HG03565 (cell line): ENCODE measurements around the gene GABRE.

Source experiments
- ATAC-seq: cut with Tn5 transposase; IDR thresholded peaks from one replicate; pipeline ENCODE4 v1.9.1; 2021; ENCODE audit warnings: mild to moderate bottlenecking, moderate library complexity; ENCODE audit not compliant: unreplicated experiment

The GABRE gene, protein sequence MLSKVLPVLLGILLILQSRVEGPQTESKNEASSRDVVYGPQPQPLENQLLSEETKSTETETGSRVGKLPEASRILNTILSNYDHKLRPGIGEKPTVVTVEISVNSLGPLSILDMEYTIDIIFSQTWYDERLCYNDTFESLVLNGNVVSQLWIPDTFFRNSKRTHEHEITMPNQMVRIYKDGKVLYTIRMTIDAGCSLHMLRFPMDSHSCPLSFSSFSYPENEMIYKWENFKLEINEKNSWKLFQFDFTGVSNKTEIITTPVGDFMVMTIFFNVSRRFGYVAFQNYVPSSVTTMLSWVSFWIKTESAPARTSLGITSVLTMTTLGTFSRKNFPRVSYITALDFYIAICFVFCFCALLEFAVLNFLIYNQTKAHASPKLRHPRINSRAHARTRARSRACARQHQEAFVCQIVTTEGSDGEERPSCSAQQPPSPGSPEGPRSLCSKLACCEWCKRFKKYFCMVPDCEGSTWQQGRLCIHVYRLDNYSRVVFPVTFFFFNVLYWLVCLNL

DNA sequence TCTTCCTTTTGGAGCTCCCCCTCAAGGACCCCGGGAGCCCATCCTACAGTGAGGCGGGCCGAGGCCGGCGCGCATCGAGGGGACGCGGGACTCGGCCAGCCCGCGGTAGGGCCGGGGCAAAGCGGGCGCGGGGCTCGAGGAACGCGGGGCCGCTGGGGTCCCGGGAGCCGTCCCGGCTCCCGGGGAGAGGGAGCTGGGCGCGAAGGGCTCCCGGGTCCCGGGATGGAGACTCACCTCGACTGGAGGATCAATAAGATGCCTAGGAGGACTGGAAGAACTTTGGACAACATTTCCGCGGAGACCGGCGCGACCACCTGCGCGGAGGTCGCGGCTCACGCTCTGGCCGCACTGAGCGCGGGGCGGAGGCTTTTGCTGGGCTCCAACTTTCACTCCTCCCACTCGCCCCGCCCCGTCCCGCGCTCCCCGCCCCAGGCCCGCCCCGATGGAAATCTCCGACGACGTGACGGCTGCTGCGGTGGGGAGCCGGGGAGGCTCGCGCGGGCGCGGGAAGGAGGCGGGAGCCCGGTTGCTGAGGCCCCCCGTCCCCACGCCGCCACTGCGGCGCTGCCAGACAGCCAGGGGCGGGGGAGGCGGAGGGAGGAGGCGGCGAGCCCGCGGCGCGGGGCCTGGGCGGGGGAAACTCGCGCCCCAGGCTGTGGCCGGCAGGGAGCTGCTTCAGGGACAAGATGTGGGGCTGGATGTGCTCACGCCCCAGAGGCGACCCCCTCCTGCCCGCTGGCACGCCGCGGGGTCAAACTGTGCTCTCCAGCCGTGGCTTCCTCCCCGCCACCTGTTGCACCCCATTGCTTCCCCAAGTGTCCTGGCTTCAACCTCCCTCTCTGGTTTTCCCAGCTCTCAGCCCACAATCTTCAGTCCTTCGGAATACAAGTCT lies at the start of gene GABRE:
Gene GABRE, minus strand, starts transcription at position 341 of the 892 bp plus-strand sequence. Its CDS starts 51 bp downstream, at position 290.
- ATAC-seq: no peak

DNA sequence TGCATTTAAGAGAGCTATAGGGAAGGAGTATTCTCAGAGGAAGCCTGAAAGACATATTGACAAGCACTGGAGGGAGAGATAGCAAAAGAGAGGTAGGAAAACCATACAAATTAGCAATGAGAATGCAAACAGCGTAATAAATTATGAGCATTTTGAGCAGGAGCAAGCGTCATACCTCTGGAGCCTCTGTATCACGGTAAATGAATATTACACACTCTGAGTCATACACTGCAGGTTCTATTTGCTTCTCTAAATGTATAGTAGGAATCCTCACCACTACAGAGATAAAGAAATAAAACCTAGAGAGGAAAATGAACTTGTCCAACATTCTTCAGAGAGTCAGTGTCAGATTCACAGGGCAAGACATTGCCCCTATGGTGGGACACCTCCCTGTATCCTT lies 46.4 kb upstream of the GABRE start:
- no peak for ATAC-seq

DNA sequence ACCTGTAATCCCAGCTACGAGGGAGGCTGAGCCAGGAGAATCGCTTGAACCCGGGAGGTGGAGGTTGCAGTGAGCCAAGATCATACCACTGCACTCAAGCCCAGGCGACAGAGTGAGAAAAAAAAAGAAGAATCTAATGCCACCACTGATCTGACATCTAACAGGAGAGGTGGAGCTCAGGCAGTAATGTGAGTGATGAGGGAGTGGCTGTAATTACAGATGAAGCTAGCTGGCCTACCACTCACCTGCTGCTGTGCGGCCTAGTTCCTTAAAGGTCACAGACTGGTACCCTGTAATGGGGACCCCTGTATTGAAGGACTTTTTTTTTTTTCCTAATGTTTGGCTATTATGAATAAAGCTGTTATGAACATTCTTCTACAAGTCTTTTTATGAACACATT lies 25.3 kb upstream of the GABRE start:
- ATAC-seq: no peak

DNA sequence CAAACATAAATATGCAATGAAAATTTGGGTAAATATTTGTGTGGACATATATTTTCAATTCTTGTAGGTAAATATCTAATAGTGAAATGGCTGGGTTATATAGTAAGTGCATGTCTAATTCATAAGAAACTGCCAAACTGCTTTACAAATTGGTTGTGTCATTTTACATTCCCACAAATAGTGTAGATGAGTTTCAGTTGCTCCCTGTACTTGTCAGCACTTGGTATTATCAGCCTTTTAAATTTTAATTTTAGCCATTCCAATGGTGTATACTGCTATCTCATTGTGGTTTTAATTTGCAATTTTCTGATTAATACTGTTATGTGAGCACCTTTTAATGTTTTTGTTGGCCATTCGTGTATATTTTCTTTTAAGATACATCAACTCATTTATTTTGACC lies 23.1 kb upstream of the GABRE start:
- no peak for ATAC-seq

DNA sequence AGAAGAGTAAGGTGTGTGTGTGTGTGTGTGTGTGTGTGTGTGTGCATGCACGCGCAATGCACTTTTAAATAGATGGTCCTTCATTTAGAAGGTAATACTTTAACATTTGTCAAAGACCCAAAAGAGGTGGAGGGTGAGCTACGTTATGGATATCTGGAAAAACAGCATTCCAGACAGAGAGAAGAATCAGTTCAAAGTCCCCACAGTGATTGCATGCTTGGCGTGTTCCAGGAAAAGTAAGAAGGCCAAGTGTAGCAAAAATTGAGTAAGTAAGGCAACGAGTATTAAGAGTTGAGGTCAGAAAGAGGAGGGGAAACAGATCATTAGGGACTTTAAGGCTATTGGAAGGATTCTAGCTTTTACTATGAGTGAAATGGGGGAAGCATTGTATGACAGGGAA lies 21.9 kb upstream of the GABRE start:
- no peak for ATAC-seq

DNA sequence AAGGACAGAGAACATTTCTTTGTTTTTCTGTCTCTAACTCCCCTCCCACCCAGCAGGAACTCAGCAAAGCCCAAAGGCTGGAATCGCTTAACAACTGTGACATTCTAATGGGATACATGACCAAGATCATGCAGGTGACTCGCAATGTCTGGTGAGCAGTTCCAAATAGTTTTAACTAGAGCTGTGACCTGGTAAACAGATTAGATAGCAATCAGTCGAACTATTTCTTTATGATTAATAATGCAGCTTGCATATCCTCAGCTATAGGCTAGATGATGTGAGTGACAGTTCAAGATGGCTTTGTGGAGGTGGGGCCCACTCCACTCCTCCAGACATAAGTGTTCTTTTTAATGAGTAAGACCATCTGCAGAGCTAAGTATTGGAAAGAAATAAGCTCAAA lies 20.0 kb upstream of the GABRE start:
- no peak for ATAC-seq

DNA sequence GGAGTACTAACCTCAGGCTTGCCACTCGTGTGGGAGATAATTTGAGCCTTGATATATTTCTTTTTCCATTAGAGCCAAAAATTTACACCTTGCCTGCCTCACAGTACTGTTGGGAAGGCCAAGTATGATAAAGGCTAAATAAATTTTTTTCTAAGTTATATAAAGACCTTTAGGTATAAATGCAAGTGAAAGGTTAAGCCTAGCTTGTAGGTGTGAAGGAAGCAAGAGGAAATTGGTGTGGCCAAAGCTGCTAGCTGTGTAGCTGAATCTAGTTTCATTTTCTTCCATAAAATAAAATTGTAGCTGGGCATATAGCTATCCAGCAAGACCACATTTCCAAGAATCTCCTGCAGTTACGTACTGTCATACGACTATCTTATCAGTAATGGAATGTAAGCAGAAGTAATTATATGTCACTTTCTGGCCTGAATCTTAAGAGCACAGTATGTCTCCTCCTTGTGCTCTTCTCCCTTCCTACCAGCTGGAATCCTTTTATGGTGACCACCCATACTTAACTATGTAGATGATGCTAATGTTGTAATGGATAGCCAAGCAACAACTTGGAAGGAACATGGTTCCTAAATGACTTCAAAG lies 14.3 kb upstream of the GABRE start:
- ATAC-seq: no peak

DNA sequence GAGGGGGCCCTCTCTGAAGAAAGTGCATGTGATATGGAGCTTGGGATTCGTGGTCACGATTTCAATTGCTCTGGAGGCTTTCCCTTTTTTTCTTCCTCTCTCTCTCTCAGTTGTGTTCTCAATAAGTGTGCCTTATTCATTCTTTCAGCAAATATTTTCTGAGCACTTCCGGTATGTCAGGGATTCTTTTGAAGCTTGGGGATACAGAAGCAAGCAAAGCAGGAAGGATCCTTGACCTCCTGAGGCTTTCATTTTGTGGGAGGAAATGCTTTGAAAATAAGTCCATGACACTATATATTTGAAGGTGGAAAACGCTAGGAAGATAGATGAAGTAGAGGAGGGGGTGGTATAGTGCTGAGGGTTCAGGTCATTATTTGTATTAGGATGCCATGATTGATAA lies 12.6 kb upstream of the GABRE start:
- ATAC-seq: no peak

DNA sequence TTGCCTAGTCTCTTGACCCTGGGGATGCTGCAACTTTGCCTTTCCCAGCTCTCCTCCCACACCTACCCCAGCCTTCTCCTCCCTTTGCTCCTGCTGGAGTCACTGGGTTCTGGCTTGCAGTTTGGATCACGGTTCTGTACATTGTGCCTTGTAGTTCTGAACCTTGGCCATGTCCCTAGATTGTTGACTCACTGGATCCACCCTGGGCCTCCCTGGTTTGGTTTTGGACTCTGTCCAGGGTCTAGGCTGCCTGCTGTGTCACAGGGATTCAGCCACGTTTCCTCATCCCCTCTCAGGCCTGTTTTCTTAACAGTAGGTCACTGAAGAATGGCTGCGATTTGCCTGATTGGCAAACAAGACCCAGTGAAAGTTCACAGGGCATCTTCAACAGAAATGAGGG lies 11.5 kb upstream of the GABRE start:
- ATAC-seq: no peak

DNA sequence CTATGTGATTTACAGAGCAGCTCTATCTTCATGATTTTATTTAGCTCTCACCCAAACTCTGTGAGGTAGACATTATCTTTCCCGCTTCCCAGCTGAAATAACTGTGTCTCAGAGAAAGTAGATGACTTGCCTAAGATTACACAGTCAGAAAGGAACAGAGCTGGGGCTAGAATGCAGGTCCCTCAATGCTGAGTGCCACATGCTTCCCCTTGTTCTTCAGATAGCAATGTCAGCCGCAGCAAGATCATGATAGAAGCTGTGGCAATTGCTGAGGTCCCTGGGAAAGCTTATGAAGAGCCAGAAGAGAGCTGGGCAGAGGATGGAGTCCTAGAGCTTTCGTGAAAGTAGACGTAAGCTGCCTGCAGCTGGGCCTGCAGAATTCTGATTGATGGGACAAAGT lies 11.1 kb upstream of the GABRE start:
- no peak for ATAC-seq

DNA sequence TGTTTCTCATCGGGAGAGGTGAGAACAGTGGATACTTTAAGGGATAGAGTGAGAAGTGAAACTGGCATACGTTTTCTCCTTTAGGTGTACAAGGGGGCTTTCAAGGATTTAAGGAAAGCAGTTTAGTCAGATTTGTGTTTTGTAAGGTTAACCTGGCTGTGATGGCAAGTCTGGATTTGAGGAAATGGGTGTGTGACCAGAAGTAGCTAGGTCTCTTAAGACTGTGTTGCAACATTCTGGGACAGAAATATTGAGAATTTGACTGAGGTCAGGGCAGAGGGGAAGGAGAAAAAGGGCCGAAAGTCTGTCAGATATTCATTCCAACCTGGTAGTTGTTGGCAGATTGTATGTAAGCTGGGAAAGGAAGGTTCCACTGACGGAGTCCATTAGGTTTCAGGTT lies 10.4 kb upstream of the GABRE start:
- ATAC-seq: no peak

DNA sequence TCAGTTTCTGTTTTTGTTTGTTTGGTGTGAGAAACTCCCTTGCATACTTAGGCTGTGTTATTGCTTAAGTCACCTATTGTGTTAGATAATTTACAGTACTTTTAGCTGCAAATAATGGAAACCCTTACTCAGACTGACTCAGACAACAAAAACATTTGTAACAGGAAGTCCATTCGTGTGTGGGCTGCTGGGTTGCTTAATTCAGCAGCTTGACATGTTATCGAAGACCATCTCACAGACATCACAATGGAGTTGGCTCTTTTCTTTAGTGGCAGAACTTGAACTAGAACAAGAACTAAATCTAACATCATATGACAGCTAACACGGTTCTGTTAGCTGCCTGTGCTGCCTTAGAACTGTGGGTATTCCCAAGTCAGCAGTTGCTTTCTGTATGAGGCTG lies 9.9 kb upstream of the GABRE start:
- ATAC-seq: no peak

DNA sequence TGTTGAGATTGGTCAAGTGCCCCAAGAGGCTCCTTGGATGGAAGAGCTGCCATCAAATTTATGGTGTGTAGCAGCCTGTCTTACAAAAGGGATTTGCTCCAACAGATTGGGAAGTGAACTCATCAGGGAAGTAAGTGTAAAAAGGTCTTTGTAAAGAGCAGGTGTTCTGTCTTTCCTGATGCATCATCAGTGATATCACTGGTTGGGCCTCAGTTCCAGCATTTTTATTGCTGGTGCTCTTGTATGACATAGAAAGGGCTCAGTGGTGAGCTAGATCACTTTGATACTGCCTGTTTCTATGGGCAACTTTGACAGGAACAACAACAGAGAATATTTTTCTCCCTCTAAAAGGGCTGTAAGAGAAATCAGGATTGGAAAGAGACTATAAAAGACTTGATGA lies 8.7 kb upstream of the GABRE start:
- no peak for ATAC-seq

DNA sequence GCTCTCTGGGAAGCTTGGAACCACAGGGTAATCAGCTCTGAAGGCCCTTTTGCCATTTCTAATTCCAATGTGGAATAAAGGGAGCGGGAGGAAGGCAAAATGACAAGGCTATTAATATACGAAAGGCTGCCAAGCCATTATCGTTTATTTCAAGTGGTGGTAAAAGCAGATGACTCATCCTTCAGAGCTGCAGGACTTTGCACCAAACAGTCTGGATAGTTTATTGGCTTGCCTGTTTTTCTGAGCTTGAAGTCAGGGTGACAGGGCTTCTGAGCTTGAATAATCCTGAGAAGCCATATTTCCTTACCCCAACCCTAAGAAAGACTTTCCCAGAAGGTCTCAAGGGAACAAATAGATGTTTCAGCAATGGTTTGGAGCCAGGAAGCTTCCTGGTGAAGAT lies 7.7 kb upstream of the GABRE start:
- ATAC-seq: no peak

DNA sequence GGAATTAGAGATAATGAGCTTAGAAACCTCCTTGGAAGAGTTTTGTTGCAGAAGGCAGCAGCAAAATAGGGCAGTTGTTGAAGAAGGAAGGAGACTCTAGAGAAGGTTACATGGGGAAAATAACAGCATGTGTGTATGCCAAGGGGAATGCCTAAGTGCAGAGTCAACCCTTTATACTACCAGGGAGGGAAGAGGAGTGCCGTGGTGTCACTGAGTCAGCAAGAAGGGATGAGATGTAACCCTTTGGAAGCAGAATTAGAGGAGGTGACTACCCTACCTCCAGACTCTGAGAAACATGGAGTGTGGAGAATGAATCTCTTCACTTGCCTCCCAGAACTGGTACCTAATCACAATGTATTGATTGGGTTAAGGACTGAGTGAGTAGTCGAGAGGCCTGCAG lies 6.7 kb upstream of the GABRE start:
- ATAC-seq: no peak

DNA sequence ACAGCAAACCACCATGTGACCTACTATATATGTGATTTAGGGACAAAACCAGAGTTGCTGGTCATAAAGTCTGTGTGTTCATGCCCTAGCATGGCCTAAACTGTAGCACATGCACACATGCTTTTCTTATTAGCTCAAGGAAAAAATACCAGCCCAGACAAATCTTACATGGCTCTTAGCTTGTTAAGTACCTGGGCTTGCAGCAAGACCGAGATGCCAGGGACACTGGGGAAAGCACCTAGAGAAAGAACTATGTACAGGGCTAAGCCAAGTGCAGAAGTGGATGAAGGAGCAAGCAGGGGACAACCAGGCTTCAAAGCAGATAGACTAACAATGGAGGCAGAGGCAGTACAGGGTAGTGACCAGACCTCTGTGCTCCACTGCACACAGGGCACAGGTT lies 3.4 kb upstream of the GABRE start:
- ATAC-seq: no peak

DNA sequence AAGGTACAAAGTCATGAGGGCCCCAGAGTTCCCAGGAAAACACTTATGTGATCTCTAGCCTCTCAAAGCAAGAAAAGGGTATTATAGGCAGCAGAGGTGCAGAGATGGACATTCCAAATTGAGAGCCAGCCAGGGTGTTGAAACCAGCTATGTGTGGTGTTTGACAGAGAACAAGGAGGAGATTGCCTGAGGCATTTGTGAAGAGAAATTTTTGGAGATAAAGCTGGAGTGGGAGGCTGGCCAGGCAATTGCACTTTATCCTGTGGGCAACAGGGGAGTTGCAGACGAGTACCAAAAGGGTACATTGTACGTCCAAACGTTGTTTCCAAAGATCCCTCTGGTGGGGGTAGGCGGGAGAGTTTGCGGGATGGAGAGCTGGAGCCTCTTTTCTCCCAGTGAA lies 2.5 kb upstream of the GABRE start:
- ATAC-seq: no peak

DNA sequence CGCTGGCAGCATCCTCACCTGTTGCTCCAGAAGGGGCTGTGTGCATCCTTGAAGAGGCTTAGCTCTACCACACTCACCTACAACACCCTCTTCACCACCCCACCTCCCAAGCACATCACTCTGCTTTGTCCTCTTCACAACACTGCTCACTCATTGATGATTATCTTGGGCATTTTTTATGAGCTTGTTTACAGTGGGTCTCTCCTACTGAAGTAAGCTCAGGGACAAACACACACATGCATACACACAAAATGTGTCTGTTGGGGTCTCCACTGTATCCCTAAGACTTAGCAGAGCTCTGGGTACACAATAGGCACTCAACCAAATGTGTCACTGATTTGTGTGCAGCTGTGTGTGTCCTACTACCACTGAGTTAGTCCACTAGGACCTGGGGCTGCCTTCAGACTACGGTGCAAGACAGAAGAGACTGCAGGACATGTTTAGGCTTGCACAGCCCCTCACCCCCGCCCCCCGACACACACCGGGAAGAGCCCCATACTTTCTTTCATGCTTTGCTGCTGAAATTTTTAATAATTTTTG lies 1.3 kb upstream of the GABRE start:
- ATAC-seq: no peak

DNA sequence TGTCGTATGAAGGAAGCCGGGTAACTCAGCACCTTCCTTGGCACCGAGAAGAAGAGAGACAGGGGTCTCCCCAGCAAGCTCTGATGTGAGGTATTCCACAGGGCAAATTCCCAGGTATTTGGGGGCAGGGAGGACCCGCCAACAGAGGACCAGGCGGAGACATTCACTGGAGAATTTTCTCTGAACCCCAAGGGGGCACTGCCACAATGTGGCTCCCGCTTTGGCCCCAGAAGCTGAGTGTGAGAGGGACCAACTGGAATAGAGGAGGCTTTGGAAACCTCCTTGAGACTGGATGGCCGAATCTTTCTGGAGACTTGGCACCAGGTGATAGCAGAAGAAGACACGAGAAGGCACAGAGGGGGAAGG lies 735 bp upstream of the GABRE start:
- ATAC-seq: no peak

DNA sequence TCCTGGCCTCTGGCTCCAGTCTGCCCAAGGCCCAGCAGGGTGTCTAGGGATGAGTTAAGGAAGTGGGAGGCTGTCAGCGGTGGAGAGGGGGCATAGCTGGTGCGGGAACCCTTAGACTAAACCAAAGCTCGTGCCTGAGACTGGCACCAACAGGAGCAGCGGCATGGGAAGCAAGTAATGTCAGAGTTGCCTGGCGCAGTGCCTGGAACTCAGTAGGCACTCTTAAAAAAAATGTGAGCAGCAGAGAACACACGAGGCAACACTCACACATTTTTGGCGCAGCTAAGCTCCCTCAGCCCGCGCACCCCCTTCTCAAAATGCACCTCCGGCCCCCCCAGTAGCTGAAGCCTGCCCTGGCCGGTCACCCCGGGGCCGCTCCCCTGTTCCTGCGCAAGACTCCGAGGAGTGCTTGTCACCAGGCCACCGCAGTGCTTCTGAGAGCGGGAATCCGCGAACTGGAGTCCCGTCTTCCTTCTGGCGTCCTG lies 583 bp downstream of the GABRE start:
- no peak for ATAC-seq

DNA sequence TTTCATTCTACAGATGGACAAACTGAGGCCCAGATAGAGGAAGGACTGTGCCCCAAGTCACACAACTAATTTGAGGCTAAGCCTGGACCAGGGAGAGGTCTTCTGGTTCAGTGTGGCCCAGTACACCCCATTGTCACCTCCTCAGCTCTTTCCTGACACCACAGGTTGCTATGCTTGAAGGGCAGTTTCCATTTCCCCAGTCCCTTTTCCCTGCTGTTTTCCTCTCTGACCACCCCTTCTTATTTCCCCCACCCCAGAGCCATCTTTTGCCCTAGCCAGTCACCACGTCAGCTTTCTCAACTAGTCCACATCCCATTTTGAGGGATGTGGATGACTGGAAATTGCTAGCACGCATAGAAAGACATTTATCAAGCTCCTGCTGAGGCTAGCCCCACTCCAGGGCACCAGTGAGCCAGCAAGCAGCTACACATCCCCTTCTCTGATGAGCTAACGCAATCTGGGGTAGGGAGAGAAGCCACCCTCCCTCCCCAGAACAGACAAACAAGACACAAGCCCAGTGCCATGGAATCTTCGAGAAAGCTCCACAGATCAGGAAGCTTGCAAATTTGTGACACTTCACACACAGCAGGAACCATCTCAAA lies 1.3 kb downstream of the GABRE start:
- no peak for ATAC-seq
